Measurements from ENCODE around the gene SLC25A22.
A peak's percentile ranks its signal among the peaks of the same experiment; 100 is the strongest.

Gene SLC25A22

DNA sequence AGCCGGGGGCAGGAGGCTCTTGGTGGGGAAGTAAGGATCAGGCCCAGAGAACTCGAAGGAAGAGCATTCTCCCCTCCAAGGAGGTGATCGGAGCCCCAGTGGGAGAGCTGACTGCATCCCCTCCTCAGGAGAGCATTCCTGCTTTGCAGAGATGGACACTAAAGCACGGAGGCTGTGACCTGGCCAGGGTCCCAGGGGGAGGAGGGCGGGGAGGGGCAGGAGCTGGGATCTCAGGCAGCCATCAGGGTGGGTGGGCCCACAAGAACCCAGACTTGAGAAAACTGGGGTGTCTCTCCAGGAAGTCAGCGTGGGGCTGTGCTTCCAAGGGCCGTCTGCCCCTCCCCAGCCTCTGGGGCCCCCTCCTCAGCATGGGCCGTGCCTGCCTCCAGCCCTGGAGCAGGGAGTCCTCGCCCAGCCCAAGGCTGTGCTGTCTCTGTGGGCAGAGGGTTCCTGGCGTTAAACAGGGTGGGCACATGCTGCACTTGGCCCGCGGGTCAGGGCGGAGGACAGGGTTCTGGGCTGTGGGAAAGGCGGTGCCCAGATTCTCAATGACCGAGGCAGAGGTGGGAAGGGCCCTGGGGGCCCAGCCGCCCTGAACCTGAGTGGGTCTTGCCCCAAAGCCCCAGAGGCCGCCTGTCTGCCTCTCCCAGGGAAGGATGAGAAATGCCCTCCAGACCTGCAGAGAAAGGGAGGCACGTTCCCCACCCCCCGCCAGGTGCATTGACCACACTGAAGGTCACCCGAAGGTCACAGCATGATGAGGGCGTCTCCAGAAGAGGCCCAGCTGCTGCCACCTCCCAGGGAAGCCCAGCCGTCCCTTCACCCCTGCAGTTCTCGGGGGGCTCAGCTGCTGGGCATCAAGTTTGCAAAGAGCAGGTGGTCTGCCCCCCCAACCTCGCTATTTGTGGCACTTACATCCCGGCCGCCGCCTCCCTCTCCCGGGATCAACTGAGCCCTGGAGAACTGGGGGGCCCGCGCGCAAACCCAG, 8.8 kb downstream of the SLC25A22 start:
- no peak for DNase-seq

- DNase-seq, result no peak
Measured at GRCh38 chr11:788009-788640, 10.0 kb downstream of the SLC25A22 start.

DNA sequence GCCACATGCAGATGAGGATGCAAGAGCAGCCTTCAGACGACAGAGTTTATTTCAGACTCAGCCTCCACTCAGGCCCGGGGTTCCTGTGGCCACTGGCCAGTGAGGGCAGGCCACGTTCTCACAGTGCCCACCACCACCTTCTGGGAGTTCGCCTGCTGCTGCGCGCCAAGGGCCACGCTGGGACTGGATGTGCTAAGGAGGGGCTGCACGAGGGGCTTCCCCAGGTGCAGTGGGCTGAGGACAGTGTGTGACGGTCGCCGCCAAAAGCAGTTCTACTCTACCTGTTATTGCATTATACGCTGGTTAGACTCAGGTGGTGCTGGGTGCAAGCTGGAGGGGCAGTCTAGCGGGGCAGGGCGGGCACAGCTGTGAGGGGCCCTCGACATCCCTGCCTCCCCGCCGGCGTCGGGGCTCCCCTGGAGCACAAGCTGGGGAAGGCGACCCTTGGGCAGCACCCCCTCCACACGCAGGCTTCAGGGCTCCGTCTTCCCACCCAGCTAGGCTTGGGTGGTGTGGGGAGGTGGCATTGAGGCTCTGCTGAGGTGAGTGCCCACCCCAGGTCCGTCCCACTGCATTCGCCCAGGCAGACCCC, 10.9 kb downstream of the SLC25A22 start:
- no peak for DNase-seq

DNA sequence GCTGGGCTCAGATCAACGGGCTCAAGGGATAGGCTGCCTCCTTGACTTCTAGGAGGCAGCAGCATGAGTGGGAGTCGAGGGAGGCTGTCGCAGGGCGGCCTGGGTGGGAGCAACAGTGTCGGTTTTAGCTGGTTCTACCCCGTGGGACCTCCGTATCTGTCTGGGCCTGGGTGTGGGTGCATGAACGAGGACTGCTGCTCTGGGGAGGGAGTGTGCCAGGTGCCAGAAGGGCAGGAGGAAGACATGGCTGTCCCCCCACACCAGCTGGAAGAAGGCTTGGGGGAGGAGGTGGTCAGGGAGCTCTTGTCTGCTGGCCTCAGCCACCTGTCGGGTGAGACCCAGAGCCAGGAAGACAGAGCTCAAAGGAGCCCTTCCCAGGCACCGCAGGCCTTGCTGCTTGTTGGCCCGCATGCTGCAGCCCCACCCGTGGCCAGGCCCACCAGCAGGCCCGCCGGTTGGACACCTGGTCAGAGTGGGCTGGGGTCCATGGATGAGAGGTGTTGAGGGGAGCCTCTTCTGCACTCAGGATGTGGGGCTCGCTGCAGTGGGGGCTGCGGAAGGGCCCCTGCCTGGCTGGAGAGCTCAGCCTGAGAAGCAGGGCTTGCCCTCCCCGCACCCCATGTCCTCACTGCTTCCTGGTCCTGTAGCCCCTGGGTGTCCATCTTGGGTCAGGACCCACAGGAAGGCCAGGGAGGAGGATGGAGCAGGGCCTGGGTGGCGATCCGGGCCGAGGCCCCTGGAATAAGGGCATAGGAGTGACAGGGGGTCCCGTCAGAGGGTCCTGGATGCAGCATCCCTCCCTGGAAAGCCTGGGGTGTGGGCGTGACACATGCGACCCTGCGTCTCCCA, 11.6 kb downstream of the SLC25A22 start:
- no peak for DNase-seq

DNA sequence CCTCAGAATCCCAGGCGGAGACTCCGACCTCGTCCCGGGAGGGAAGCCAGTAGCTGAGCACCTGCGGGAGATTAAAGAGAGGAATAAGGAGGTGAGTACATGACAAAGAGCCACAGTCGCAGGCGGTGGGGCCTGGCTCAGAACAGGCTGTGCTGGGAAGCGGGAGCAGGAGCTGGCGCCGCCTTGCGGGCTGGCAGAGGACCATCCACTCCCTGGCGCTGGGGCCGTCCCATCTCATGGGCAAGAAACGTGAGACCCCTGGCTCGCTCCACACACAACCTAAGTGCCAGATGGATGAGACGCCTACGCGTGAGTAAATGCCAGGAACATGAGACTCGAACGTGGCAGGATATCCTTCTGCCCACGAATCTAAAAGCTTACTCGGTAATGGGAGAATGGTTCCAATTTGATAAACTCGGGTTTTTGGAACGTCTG, 14.5 kb downstream of the SLC25A22 start:
- peak in 2 of 4 experiments; percentile 20 to 80 for DNase-seq

GRCh38 chr11:782264-783174, 15.6 kb downstream of the SLC25A22 start:
- no peak for DNase-seq

DNA sequence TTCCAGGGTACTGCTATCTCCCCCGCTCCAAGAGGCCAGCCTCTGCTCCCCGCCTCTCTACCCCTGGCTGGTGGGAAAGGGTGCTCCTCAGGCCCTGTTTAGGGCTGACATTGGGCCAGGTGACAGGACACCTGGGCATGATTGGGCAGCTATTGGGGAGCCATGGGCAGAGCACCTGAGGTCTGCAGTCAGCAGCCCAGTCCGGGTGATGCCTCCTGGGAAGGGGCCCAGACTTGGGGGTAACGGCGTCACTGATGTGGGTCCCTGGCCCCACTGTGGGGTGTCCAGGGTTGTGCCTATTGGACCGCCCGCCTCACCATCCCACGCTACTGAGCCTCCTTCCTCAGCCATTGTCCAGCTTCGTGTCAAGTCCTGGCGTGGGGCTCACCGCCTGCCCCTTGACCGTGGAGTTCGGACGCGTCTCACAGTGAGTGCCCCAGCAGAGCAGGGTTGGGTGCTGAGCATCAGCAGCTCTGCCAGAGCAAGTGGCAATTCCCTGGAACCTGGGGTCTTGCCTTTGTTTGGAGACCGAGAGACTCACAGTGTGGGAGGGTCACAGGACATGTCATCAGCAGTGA, 18.0 kb downstream of the SLC25A22 start:
- no peak for DNase-seq

DNA sequence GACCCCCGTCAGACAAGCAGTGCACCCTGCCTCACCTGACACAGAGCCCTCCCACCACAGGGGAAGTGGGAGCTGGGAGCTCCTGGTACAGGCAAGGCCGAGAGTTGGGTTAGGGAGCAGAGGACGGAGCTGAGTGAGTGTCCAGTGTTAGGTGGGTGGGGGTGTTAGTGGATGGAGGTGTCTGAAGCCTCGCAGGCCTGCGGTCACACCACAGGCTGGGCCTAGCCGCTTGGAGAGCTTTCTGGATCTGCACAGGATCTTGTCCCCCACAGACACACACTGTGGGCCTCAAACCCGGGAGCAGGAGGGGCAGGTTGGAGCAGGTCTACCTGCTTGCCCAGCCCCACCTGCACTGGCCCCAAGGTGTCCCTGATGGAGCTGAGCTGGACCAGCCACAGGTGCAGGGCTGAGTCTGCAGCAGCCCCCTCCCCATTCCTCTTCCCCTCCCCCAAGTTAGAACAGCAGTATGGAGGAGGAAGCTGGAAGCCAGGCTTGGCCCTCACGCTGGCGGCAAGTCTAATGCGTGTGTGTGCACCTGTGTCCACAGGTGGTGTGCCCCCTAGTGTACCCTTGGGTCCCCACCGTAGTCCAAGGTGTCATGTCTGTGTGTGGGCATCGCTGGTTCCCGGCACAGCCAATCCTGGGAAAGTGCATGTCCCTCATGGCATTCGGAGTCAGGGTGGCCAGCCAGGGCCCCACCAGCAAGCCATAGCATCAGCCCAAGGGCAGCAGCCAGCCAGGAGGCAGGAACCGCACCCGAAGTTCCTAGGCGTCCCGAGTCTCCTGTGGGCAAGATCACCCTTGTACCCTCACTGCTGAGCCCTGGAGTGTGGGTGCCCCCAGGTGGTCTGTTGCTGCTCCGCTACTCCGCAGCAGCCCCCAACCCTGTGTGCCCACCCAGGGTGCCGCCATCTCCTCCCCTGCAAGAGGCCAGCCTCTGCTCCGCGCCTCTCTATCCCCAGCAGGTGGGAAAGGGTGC, 18.8 kb downstream of the SLC25A22 start:
- DNase-seq, result no peak

- peak; percentile 95 to 98 (median 96) for DNase-seq
Measured at GRCh38 chr11:777288-778255, 20.5 kb downstream of the SLC25A22 start, which contains the start of gene GATD1. GATD1 (minus strand) TSS chr11:777487; CDS start chr11:777462, 25 bp downstream.

GRCh38 chr11:776561-777287, 21.4 kb downstream of the SLC25A22 start:
- DNase-seq, result peak; percentile 49 to 68 (median 60)

GRCh38 chr11:776263-776560, 21.9 kb downstream of the SLC25A22 start:
- no peak for DNase-seq

DNA sequence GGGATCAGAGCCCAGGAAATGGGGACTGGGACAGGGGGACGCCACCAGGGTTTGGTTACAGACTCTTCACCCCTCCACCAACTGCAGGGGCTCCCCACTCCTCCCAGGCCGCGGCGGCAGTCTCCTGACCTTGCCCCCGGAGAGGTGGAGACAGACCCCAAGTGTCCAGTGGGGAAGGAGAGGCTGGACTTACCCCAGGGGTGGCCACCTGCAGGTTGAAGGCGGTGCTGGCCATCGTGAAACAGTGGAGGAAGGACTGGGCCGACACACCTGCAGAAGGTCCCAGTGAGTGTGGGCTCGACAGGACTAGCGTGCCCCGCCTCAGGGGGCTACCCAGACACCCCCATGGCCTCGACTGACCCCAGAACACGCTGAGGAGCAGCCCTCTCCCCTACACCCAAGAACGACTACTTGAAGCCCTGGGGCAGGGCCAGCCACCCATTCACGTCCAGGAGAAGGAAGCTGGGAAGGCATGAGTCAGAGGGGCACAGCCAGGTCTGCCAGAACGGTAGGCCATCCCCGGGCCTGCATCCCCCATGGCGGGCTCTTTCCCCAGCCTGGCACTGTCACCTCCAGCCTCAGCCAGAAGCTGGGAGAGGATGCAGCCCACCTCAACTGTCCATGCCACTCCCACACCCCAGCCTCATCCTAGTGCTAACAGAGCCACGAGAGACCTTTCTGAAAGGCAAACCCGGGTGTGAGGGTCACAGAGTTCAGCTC, 23.0 kb downstream of the SLC25A22 start:
- DNase-seq, result no peak

- no peak for DNase-seq
Measured at GRCh38 chr11:773830-774229, 24.3 kb downstream of the SLC25A22 start.

- no peak for DNase-seq
Measured at GRCh38 chr11:773425-773824, 24.7 kb downstream of the SLC25A22 start.

- no peak for DNase-seq
Measured at GRCh38 chr11:772429-773390, 25.4 kb downstream of the SLC25A22 start.

Data from suppressor macrophage (primary cell).